Chondrocyte (in vitro differentiated cells): ENCODE measurements around the gene AMOT. TPM values are rescaled to one million over a fixed set of nuclear protein-coding genes. Genes with fewer than 3 reads are reported as not detected.

Experiments used
- DNase-seq: peaks from one replicate; pipeline ENCODE4 v3.0.0; 2021; ENCODE audit warnings: mixed read lengths, low spot score
- H3K27ac Mint-ChIP-seq: one replicate; pipeline ENCODE4 v1.8.0; 2021; ENCODE audit warnings: mild to moderate bottlenecking, moderate library complexity, mixed read lengths; ENCODE audit not compliant: unreplicated experiment
- H3K27me3 Mint-ChIP-seq: 2 replicates; pipeline ENCODE4 v1.8.0; 2021; ENCODE audit warnings: low read depth, mixed read lengths
- H3K36me3 Mint-ChIP-seq: 2 replicates; pipeline ENCODE4 v1.8.0; 2021; ENCODE audit warnings: low read depth, mixed read lengths
- H3K4me1 Mint-ChIP-seq: 2 replicates; pipeline ENCODE4 v1.8.0; 2021; ENCODE audit warnings: low read depth, mild to moderate bottlenecking, mixed read lengths
- H3K4me3 Mint-ChIP-seq: one replicate; pipeline ENCODE4 v1.8.0; 2021; ENCODE audit warnings: mild to moderate bottlenecking, moderate library complexity, mixed read lengths; ENCODE audit not compliant: unreplicated experiment
- H3K9me3 Mint-ChIP-seq: 2 replicates; pipeline ENCODE4 v1.8.0; 2021; ENCODE audit warnings: low read depth, mixed read lengths
- total RNA-seq: library from RNA; stranded (reverse); gene quantifications from 3 replicates; pipeline ENCODE4 v1.2.1, GENCODE V29; 2021
- TF ChIP-seq, protein P1 (sequence below): fragments of 200-600 bp; sonication (generic); IDR thresholded peaks from 2 replicates; pipeline ENCODE4 v1.5.0; 2021; ENCODE audit warnings: antibody characterized with exemption, mild to moderate bottlenecking, moderate library complexity

AMOT gene
- total RNA-seq, 1 donor from 2014 or later, result 7.9 TPM

DNA sequence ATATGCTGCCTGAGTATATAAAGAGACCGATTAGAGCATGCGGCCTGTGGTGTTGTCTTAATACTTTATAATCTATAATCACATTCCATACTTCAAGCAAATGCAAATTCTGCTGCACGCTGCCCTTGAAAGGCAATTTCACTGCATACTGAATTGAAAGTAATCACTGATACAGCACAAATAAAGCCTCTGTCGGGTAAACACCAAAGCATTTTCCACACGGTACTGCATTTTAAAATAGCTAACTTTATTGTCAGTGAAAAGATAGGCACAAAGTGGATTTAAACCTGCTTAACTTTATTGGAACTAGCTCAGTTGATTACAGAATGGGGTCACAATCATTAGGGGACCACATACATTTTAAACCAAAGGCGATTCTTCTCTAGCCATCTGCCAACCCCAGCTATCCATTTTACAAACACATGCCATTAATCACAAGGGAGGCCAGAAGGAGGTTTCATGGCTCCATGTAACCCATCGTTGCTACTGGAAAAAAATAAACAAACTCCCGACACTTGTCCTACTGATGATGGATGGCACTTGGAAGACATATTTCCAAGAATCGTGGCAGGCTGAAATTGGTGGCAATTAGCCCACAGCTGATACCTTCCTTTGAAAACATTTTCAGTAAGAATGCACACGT, 65.9 kb downstream of the AMOT start:
- Mint-ChIP-seq H3K4me3 (no peak overlapping the region), H3K9me3 (no peaks in the 10 kb centered on the region), H3K36me3 (peaks cover 2% of the 10 kb centered on the region), H3K27me3 (no peaks in the 10 kb centered on the region), H3K4me1 (no peaks in the 10 kb centered on the region), H3K27ac (no peak overlapping the region)
- no peak for DNase-seq
- TF ChIP-seq, protein P1, sequence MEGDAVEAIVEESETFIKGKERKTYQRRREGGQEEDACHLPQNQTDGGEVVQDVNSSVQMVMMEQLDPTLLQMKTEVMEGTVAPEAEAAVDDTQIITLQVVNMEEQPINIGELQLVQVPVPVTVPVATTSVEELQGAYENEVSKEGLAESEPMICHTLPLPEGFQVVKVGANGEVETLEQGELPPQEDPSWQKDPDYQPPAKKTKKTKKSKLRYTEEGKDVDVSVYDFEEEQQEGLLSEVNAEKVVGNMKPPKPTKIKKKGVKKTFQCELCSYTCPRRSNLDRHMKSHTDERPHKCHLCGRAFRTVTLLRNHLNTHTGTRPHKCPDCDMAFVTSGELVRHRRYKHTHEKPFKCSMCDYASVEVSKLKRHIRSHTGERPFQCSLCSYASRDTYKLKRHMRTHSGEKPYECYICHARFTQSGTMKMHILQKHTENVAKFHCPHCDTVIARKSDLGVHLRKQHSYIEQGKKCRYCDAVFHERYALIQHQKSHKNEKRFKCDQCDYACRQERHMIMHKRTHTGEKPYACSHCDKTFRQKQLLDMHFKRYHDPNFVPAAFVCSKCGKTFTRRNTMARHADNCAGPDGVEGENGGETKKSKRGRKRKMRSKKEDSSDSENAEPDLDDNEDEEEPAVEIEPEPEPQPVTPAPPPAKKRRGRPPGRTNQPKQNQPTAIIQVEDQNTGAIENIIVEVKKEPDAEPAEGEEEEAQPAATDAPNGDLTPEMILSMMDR, result no peak

DNA sequence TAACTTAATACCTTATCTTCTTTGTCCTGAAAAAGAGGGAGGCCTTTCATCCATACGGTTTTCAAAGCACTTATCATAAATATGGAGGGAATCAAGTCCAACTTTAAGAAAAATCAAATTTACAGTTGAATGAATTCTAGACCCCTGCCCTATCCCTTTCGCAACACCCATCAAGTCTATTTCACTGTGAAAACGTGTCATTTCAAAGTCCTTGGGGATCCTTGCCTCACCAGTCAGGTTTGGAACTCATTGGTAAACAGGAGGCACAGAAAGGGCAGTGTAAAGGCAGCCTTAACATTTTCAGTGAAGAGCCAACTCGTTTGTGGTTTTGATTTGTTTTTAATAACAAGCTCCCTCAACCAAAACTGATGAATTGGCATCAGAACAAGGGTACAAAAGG, 66.5 kb downstream of the AMOT start:
- no peaks in the 10 kb centered on the region for H3K9me3 Mint-ChIP-seq
- H3K36me3 Mint-ChIP-seq, result peaks cover 2% of the 10 kb centered on the region

DNA sequence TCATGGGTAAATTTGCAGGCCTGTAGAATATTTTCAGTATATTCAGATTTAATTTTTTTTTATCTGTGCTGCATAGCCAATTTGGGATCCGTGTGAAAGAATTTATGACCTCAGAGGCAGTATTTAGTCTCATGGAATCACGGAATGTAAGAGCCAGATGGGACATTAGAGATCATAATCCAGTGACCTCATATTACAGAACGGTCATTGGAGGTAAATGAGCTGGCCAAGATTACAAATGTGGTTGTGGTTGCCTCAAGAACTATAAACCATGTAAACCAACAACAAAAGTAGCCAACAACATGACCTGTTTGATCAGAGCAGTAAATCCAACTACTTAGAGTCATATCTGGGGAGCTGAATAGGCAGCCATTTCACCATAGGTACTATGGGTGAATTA, 71.6 kb downstream of the AMOT start:
- Mint-ChIP-seq H3K27me3 (no peaks in the 10 kb centered on the region), H3K36me3 (no peaks in the 10 kb centered on the region), H3K4me3 (no peak overlapping the region), H3K9me3 (no peaks in the 10 kb centered on the region), H3K4me1 (no peaks in the 10 kb centered on the region), H3K27ac (no peak overlapping the region)
- TF ChIP-seq, protein P1, result no peak
- DNase-seq, result no peak

More for the DNA sequence above, 66.5 kb downstream of the AMOT start:
- Mint-ChIP-seq H3K27ac (no peak overlapping the region), H3K27me3 (no peaks in the 10 kb centered on the region), H3K4me3 (no peak overlapping the region), H3K4me1 (no peaks in the 10 kb centered on the region)
- TF ChIP-seq, protein P1, result no peak
- DNase-seq, result no peak

DNA sequence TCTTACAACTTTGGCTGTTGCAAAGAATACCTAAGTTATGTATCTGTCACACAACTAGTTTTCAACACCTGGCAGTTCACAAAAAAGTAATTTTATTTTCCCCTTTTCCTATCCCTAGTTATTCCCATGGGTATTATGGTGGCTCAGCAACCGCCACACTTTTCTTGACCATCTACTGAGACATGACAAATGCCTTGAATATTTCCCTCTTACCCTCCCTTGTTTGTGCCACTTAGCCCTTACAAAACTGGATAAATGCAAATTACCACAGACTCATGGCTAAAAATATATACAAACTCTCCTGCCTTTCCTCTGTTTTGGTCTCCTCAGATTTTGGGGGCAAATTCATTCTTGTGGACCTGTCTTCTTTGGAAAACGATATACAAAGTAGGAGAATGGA, 72.1 kb downstream of the AMOT start:
- no peaks in the 10 kb centered on the region for H3K9me3 Mint-ChIP-seq
- H3K36me3 Mint-ChIP-seq, result no peaks in the 10 kb centered on the region
- DNase-seq, result no peak
- H3K4me3 Mint-ChIP-seq, result no peak overlapping the region
- TF ChIP-seq, protein P1, result no peak
- no peaks in the 10 kb centered on the region for H3K27me3 Mint-ChIP-seq
- no peaks in the 10 kb centered on the region for H3K4me1 Mint-ChIP-seq
- H3K27ac Mint-ChIP-seq, result no peak overlapping the region

DNA sequence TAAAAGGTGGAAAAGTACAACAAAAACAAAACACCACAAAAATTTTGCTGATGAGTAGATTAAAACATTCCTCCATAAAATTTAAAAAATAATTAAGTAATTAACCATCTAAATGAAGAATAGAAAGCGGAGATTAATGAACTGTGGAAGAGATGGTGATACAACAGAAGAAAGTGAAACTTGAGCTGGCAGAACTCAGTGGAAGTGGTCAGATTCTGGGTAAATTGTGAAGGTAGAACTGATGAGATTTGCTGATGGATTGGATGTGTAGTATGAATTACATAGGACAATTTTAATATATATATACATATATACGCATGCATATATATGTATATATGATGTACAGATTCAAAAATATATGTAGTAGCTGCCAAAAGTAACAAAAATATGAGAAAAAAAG, 73.9 kb downstream of the AMOT start:
- no peak overlapping the region for H3K4me3 Mint-ChIP-seq
- H3K27ac Mint-ChIP-seq, result no peak overlapping the region

More for the DNA sequence above, 73.9 kb downstream of the AMOT start:
- no peaks in the 10 kb centered on the region for H3K36me3 Mint-ChIP-seq
- no peaks in the 10 kb centered on the region for H3K27me3 Mint-ChIP-seq
- TF ChIP-seq, protein P1, result no peak
- H3K9me3 Mint-ChIP-seq, result no peaks in the 10 kb centered on the region
- no peak for DNase-seq
- H3K4me1 Mint-ChIP-seq, result peaks cover under 1% of the 10 kb centered on the region
